IPS-15b (cell line): ENCODE data around the gene PFDN1.

Experiments
- H3K27me3 ChIP-seq: one replicate; pipeline ENCODE4 v1.6.1; 2013; ENCODE audit warnings: low read length; ENCODE audit not compliant: control insufficient read depth, insufficient read depth
- H3K36me3 ChIP-seq: one replicate; pipeline ENCODE4 v1.6.1; 2013; ENCODE audit warnings: low read length; ENCODE audit not compliant: control insufficient read depth, insufficient read depth
- H3K4me1 ChIP-seq: one replicate; pipeline ENCODE4 v1.6.1; 2013; ENCODE audit warnings: mild to moderate bottlenecking, low read length; ENCODE audit not compliant: control insufficient read depth, insufficient read depth
- H3K4me3 ChIP-seq: one replicate; pipeline ENCODE4 v1.5.1; 2013; ENCODE audit warnings: low read depth, low read length
- H3K9ac ChIP-seq: one replicate; pipeline ENCODE4 v1.6.1; 2013; ENCODE audit warnings: low read depth, mild to moderate bottlenecking, low read length
- H3K9me3 ChIP-seq: one replicate; pipeline ENCODE4 v1.6.1; 2013; ENCODE audit warnings: mild to moderate bottlenecking, low read length; ENCODE audit not compliant: control insufficient read depth, insufficient read depth

The PFDN1 gene

GRCh38 chr5:140253985-140254384 lies 48.9 kb downstream of the PFDN1 start:
- H3K27me3 ChIP-seq = no peaks in the 10 kb centered on the region
- no peak overlapping the region for H3K9ac ChIP-seq
- no peaks in the 10 kb centered on the region for H3K9me3 ChIP-seq
- no peaks in the 10 kb centered on the region for H3K36me3 ChIP-seq
- no peaks in the 10 kb centered on the region for H3K4me1 ChIP-seq
- H3K4me3 ChIP-seq = no peak overlapping the region

DNA sequence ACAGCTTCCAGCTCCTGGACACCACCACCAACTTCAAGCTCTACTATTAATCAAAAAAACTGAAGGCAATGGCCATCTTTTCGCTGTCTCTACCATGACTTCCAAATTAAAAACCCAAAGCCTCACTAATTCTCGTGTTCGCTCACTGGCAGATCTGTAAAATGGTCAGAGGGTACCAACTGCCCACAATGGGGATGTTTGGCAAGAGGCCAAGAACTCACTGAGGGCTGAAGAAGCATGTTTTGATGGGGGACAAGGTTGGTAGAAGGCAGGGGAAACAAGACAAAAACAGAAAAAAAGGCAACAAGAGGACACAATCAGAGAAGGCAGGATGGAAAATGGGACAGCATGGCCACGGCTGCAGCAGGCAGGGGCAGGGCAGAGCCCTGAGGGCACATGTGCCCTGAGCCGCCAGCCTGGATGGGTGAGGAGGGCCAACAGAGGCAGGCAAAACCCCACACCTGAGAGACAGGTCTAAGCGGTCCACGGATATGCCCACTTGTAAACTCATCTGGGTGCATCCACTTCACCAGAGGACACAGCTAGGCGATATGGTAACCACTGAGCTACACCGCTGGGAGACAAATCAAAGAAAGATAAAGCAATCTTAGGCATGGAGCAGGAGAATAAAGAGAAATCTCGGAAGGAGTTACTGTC lies 50.3 kb downstream of the PFDN1 start:
- no peaks in the 10 kb centered on the region for H3K9me3 ChIP-seq
- H3K36me3 ChIP-seq = no peaks in the 10 kb centered on the region
- no peaks in the 10 kb centered on the region for H3K4me1 ChIP-seq
- H3K4me3 ChIP-seq = no peak overlapping the region
- no peaks in the 10 kb centered on the region for H3K27me3 ChIP-seq
- no peak overlapping the region for H3K9ac ChIP-seq

DNA sequence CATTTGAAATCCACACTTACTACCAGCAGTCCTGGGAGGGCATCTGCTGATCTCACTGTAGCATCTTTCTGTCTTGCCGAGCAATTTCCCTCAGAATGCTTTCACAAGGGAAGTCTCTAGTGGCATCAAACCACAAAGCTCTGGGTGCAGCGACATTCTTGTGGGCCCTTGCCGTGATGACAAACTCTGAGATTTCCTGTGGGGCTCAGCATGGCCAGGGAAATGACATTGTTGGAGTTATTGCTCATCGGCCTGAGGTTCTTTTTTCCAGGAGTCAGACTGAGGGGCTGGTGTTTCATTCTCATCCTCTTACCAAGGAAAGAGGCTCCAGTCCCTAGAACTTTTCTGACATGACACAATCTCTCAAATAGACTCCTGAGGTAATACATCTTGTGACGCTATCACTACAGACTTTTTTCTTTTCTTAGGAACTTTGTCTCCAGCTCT lies 51.4 kb downstream of the PFDN1 start:
- Histone ChIP-seq H3K4me1 (no peaks in the 10 kb centered on the region), H3K36me3 (no peaks in the 10 kb centered on the region), H3K27me3 (no peaks in the 10 kb centered on the region), H3K9me3 (no peaks in the 10 kb centered on the region), H3K9ac (no peak overlapping the region), H3K4me3 (no peak overlapping the region)

GRCh38 chr5:140250386-140250785 lies 52.5 kb downstream of the PFDN1 start:
- H3K4me3 ChIP-seq = no peak overlapping the region
- H3K9ac ChIP-seq = no peak overlapping the region
- no peaks in the 10 kb centered on the region for H3K9me3 ChIP-seq
- no peaks in the 10 kb centered on the region for H3K36me3 ChIP-seq
- H3K4me1 ChIP-seq = peaks cover 5% of the 10 kb centered on the region
- H3K27me3 ChIP-seq = no peaks in the 10 kb centered on the region

DNA sequence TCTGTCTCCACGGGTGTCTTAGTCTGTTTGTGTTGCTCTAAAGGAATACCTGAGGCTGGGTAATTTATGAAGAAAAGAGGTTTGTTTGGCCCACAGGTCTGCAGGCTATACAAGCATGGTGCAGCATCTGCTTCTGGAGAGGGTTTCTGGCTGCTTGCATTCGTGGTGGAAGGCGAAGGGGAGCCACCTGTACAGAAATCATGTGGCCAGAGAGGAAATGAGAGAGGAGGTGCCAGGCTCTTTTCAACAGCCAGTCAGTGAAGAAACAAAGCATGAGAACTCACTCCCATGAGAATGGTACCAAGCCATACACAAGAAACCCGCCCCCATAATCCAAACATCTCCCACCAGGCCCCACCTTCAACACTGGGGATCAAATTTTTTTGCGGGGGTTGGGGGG lies 53.4 kb downstream of the PFDN1 start:
- Histone ChIP-seq H3K9ac (no peak overlapping the region), H3K4me1 (peaks cover 5% of the 10 kb centered on the region), H3K4me3 (no peak overlapping the region), H3K27me3 (no peaks in the 10 kb centered on the region), H3K36me3 (no peaks in the 10 kb centered on the region), H3K9me3 (no peaks in the 10 kb centered on the region)

- Histone ChIP-seq H3K9me3 (no peaks in the 10 kb centered on the region), H3K9ac (no peak overlapping the region), H3K27me3 (no peaks in the 10 kb centered on the region), H3K4me3 (no peak overlapping the region), H3K4me1 (peaks cover 5% of the 10 kb centered on the region), H3K36me3 (no peaks in the 10 kb centered on the region)
These were observed 54.5 kb downstream of the PFDN1 start for GRCh38 chr5:140248414-140248813.

DNA sequence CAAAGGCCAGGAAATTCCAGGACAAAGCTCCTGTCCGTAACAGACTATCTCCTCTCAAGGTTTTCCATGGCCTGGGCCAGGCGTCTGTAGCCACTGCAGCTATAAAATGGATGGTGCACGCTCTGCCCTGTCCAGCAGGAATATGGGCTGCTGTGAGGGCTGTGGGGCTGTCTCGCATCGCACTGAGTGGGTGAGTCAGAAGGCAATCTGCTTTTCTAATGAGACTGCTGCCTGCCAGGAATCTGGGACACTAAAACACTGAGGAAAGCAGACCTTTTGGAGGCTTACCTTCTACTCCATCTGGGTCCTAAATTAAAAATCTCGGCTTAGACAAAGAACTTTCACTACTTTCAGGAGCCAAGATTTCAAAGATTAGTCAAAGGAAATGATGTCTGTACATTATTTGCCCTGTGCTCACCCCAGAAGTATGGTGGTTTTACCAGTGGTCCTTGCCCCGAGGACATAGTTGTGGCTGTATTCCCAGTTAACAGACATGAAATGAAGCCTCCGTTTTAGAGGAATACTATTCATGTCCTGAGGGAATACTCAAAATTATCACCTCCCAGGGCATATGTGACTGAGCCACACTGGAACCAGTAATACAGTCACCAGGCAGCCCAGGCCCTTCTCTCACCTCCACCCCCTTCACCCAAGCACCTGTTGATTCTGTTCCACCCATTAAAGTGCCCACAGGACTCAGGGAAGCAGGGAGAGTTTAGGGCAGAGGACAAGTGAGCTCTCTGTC lies 56.4 kb downstream of the PFDN1 start:
- H3K4me1 ChIP-seq = peaks cover 9% of the 10 kb centered on the region
- no peaks in the 10 kb centered on the region for H3K9me3 ChIP-seq
- no peaks in the 10 kb centered on the region for H3K27me3 ChIP-seq
- no peak overlapping the region for H3K4me3 ChIP-seq
- H3K36me3 ChIP-seq = no peaks in the 10 kb centered on the region
- no peak overlapping the region for H3K9ac ChIP-seq

GRCh38 chr5:140245926-140246325 lies 57.0 kb downstream of the PFDN1 start:
- no peaks in the 10 kb centered on the region for H3K27me3 ChIP-seq
- no peak overlapping the region for H3K9ac ChIP-seq
- H3K9me3 ChIP-seq = no peaks in the 10 kb centered on the region
- peaks cover 14% of the 10 kb centered on the region for H3K4me1 ChIP-seq
- no peak overlapping the region for H3K4me3 ChIP-seq
- H3K36me3 ChIP-seq = no peaks in the 10 kb centered on the region

GRCh38 chr5:140245341-140245740 lies 57.6 kb downstream of the PFDN1 start:
- peaks cover 15% of the 10 kb centered on the region for H3K4me1 ChIP-seq
- no peaks in the 10 kb centered on the region for H3K36me3 ChIP-seq
- no peaks in the 10 kb centered on the region for H3K9me3 ChIP-seq
- no peak overlapping the region for H3K9ac ChIP-seq
- no peak overlapping the region for H3K4me3 ChIP-seq
- no peaks in the 10 kb centered on the region for H3K27me3 ChIP-seq

GRCh38 chr5:140244525-140245025 lies 58.3 kb downstream of the PFDN1 start:
- Histone ChIP-seq H3K4me3 (no peak overlapping the region), H3K9me3 (no peaks in the 10 kb centered on the region), H3K27me3 (no peaks in the 10 kb centered on the region), H3K9ac (no peak overlapping the region), H3K36me3 (no peaks in the 10 kb centered on the region), H3K4me1 (peaks cover 18% of the 10 kb centered on the region)

- no peak overlapping the region for H3K9ac ChIP-seq
- peaks cover 18% of the 10 kb centered on the region for H3K4me1 ChIP-seq
- no peak overlapping the region for H3K4me3 ChIP-seq
- H3K27me3 ChIP-seq = no peaks in the 10 kb centered on the region
- H3K9me3 ChIP-seq = no peaks in the 10 kb centered on the region
- no peaks in the 10 kb centered on the region for H3K36me3 ChIP-seq
These were observed 59.1 kb downstream of the PFDN1 start for GRCh38 chr5:140243706-140244250.
